HepG2 (cell line): ENCODE data around the gene NLRC5. TPM values are rescaled to one million over a fixed set of nuclear protein-coding genes. Genes with fewer than 3 reads are reported as not detected.

Experiments
- GMEB2 ChIP-seq: IDR thresholded peaks from 2 replicates; pipeline ENCODE4 v1.6.1; 2016; ENCODE audit warnings: missing biosample characterization, missing genetic modification reagents, low read depth
- KDM2A ChIP-seq: sonication (generic); formaldehyde crosslinking; IDR thresholded peaks from 2 replicates; pipeline ENCODE4 v1.4.0; 2020; ENCODE audit warnings: low read depth, missing genetic modification reagents, borderline replicate concordance
- NR0B2 ChIP-seq: sonication (generic); formaldehyde crosslinking; IDR thresholded peaks from 2 replicates; pipeline ENCODE4 v1.4.0; 2020; ENCODE audit warnings: mild to moderate bottlenecking, missing genetic modification reagents
- PATZ1 ChIP-seq: sonication (generic); formaldehyde crosslinking; IDR thresholded peaks from 2 replicates; pipeline ENCODE4 v1.4.0; 2020; ENCODE audit warnings: missing genetic modification reagents
- PITX1 ChIP-seq: sonication (generic); formaldehyde crosslinking; IDR thresholded peaks from 2 replicates; pipeline ENCODE4 v1.5.1; 2020; ENCODE audit warnings: mild to moderate bottlenecking, missing genetic modification reagents
- POGZ ChIP-seq: sonication (generic); formaldehyde crosslinking; IDR thresholded peaks from 2 replicates; pipeline ENCODE4 v1.4.0; 2020; ENCODE audit warnings: mild to moderate bottlenecking, missing genetic modification reagents
- PRDM4 ChIP-seq: sonication (generic); formaldehyde crosslinking; IDR thresholded peaks from 2 replicates; pipeline ENCODE4 v1.9.0; 2021; ENCODE audit warnings: missing genetic modification reagents, borderline replicate concordance
- USF2 ChIP-seq, 2 experiments: sonication (generic) in 1 of 2; formaldehyde crosslinking in 1 of 2; IDR thresholded peaks; 2 replicates each; pipeline versions ENCODE4 v1.5.1 to v1.6.1; 2011 to 2020; ENCODE audit warnings: borderline replicate concordance in 1 of 2, low read depth in 1 of 2, low read length in 1 of 2, mild to moderate bottlenecking in 1 of 2, missing genetic modification reagents in 1 of 2, moderate library complexity in 1 of 2
- ZNF12 ChIP-seq: sonication (generic); formaldehyde crosslinking; IDR thresholded peaks from 2 replicates; pipeline ENCODE4 v1.5.0; 2020; ENCODE audit warnings: missing genetic modification reagents
- ZNF33A ChIP-seq: sonication (generic); formaldehyde crosslinking; IDR thresholded peaks from 2 replicates; pipeline ENCODE4 v1.5.1; 2020; ENCODE audit warnings: missing genetic modification reagents, mild to moderate bottlenecking, moderate library complexity, borderline replicate concordance
- ZNF451 ChIP-seq: sonication (generic); formaldehyde crosslinking; IDR thresholded peaks from 2 replicates; pipeline ENCODE4 v1.5.0; 2020; ENCODE audit warnings: mild to moderate bottlenecking, missing genetic modification reagents
- ZNF609 ChIP-seq: sonication (generic); formaldehyde crosslinking; IDR thresholded peaks from 2 replicates; pipeline ENCODE4 v1.4.0; 2020; ENCODE audit warnings: mild to moderate bottlenecking, missing genetic modification reagents, borderline replicate concordance
- ZSCAN20 ChIP-seq: sonication (generic); formaldehyde crosslinking; IDR thresholded peaks from 2 replicates; pipeline ENCODE4 v1.4.0; 2020; ENCODE audit warnings: missing genetic modification reagents, mild to moderate bottlenecking, borderline replicate concordance
- polyA plus RNA-seq, 8 experiments: library from polyadenylated mRNA; depleted of rRNA in 3 of 8; stranded (reverse) in 7 of 8; unstranded in 1 of 8; fragments of >200 nt; fragmentation: Illumina TruSeq in 4 of 8; extraction: Trizol in 4 of 8; gene quantifications; 2 replicates each; pipeline versions ENCODE4 v1.2.1 to v1.2.3, GENCODE V29; 2011 to 2016; ENCODE audit warnings: low read depth in 4 of 8, missing spikeins in 1 of 8, mixed read lengths in 1 of 8; ENCODE audit not compliant: insufficient read depth in 1 of 8
- total RNA-seq, 5 experiments: library from RNA; depleted of rRNA; stranded (reverse); fragments of >200 nt; fragmentation: Illumina TruSeq; extraction: Trizol; gene quantifications; 2 replicates each; pipeline ENCODE4 v1.2.3, GENCODE V29; 2016; ENCODE audit warnings: low read depth in 1 of 5

The NLRC5 gene
- total and polyA plus RNA-seq, 2 of the 13 experiments (the other 11 are each of a cell fraction or from before 2014, with no cell fraction given): 6.3 to 12.7 TPM

- TF ChIP-seq ZNF609 (CRISPR knock-in tag) (peak; percentile 49; the same call in 1 of the 2 replicates), ZNF33A (CRISPR knock-in tag) (no peak), ZSCAN20 (CRISPR knock-in tag) (no peak), PATZ1 (CRISPR knock-in tag) (peak; percentile 50), GMEB2 (CRISPR knock-in tag) (no peak), USF2 (IDR thresholded peaks at IDR 0.05; ENCODE audit: low read depth, low read length) (no peak), USF2 (CRISPR knock-in tag; IDR thresholded peaks at IDR 0.05; ENCODE audit: borderline replicate concordance) (no peak), PRDM4 (CRISPR knock-in tag) (no peak), ZNF451 (CRISPR knock-in tag) (no peak), PITX1 (peak; percentile 62; the same call in 1 of the 2 replicates), KDM2A (no peak), POGZ (no peak), ZNF12 (no peak), NR0B2 (CRISPR knock-in tag) (no peak)
Observed at GRCh38 chr16:56986361-56986760, 3.0 kb upstream of the NLRC5 start (continued).
